ENCODE measurements around the gene EPN3.

EPN3 gene

DNA sequence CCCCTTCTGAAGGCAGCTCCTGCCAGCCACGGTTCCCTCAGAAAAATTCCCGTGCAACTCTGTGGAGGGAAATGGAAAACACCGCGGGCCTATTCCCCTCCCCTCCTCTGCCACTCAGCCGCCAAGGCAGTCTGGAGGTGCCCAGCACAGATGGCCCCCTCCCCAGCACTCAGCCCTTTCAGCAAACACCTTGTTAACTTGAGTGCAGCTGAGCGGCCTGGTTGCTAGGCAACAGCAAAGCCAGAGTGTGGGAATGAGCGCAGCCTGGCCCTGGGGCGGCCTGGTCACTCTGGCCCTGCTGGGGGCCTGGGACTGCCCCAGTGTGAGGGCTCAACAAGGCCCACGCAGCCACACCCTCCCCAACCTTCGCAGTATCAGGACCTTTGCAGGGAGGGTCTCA lies 60.8 kb downstream of the EPN3 start:
- no peak for DNase-seq

All from central memory CD4-positive, alpha-beta T cell (primary cell).